ENCODE results near the gene CHRDL2.

The CHRDL2 gene

DNA sequence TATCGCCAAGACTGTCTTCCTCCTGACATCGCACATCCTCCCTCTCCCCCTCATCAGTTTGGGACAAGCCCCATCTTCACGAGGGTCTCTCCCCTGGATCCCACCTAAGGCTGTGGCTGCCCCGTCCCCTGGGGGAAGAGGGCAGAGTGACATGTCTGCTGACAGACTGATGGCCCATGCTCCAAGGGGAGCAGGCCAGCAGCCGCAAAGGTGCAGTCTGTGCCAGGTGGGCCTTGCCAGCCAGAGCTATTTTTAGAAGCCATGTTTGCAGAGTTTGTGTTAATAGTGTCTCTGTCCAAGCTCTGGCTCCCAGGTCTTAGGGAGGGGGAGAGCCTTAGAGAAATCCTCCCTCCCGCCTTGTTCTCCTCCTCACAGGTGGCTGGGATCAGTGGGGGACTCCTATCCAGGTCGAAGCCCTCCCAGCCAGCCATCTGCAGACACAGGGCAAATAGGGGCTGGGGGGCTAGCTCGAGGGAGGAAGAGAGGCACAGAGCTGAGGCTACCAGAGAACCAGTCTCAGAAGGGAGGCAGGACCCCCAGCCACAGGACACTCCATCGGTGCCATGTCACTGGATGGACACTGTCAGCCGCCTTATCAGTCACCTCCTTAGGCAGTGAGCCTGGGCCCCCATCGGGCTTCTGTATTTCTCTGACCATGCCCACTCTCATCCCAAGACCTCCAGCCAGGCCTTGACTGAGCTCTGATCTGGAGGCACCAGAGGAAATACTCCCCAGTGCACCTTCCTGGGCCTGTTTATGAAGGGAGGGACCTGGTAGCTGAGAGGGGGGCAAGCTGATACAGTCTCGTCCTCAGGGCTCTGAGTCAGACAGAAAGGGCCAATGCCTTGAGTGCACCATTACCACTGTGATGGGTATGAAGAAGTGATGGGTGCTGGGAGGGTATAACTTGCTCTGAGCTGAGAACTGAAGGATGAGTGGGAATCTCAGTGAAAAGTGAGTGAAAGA is 49.3 kb downstream of the CHRDL2 start:
- FAIRE-seq (no peak), DNase-seq (ENCODE audit: insufficient read length, low spot score) (no peak)

DNA sequence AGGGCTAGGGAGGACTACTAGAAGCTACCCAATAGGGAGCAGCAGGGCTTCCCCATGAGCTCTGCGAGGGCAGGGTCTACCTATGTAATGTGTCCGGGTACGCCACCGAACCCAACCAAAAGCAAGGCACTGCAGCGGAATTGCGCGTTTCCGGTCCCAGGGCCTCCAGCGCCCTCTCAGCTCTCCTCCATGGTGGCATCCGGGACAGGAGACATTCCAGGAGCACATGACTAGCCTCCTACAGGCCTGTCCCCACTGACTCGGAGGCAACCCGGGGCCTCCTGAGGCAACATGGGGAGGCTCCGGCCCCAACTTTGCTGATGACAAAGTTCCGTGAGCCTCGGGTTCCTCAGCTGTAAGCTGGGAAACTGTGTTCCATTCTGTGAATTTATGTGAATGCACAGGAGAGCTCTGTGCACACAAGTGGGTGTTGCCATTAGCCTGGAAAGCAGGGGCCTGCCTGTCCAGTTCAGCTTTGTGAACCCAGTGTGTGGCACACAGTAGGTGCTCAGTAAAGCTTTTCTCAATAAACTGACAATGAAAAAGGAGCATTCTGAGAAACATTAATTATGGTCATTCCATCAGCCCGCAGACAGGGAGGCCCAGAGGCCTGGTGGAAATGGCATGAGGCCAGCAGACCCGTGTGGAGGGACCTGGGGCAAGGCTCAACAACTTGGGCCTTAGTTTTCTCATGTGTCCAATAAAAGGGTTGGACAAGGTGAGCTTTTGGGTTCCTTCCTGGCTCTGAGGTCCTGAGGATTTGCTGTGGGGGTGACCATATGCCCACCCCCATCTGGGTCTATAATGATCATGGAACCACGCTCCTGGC is 50.3 kb downstream of the CHRDL2 start:
- FAIRE-seq, result no peak
- DNase-seq (ENCODE audit: insufficient read length, low spot score), result no peak
- TF ChIP-seq, protein P1, sequence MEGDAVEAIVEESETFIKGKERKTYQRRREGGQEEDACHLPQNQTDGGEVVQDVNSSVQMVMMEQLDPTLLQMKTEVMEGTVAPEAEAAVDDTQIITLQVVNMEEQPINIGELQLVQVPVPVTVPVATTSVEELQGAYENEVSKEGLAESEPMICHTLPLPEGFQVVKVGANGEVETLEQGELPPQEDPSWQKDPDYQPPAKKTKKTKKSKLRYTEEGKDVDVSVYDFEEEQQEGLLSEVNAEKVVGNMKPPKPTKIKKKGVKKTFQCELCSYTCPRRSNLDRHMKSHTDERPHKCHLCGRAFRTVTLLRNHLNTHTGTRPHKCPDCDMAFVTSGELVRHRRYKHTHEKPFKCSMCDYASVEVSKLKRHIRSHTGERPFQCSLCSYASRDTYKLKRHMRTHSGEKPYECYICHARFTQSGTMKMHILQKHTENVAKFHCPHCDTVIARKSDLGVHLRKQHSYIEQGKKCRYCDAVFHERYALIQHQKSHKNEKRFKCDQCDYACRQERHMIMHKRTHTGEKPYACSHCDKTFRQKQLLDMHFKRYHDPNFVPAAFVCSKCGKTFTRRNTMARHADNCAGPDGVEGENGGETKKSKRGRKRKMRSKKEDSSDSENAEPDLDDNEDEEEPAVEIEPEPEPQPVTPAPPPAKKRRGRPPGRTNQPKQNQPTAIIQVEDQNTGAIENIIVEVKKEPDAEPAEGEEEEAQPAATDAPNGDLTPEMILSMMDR (IDR thresholded peaks at IDR 0.05; ENCODE audit: insufficient read depth, missing control alignments), result no peak

More for the DNA sequence above, 49.3 kb downstream of the CHRDL2 start:
- TF ChIP-seq, protein P1 (IDR thresholded peaks at IDR 0.05; ENCODE audit: insufficient read depth, missing control alignments), result no peak

DNA sequence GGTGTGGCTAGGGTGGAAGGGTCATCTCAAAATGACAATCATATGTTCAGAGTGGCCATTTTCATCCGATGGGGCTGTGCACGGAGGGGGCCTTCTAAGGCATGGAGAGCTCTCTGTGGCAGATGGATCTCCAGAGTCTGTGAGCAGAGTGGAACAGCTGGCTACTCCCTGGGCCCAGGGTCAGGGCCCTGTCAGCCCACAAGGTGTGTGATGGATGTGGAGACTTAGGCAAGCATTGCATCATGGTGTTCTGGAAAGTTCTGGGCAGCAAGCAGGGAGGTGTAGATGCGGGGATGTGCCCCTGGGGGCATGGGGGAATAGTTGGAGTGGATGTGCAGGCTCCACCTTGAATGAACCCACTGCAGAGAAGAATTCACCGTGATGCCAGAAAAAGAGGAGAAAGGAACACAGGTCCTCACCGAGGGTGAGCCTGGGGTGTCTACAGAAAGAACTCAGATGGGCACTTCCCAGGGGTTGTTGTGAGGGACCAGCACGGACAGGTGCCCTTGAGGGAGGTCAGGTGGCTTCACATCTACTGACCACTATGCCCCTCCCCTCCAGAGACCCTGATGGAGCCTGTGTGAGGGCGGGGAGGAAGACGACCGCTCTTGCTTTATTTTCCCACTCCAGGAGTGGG is 51.1 kb downstream of the CHRDL2 start:
- TF ChIP-seq, protein P1 (IDR thresholded peaks at IDR 0.05; ENCODE audit: insufficient read depth, missing control alignments), result no peak

DNA sequence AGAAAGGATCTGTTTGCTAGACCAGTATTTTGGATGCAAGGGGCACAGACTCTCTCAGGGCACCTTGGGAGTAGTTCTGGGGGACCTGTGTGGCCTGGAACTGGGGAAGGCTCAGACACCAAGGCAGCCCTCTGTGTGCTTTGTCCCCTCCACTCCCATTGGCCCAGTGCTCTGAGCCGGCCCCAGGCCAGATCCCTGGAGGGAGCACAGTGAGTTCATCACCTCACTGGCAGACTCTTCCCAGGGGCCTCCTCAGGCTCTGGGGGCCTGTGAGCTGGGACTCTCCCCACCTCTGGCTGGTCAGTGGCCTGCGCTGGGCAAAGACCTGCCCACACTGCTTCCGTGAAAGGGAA is 51.7 kb downstream of the CHRDL2 start:
- TF ChIP-seq, protein P1 (IDR thresholded peaks at IDR 0.05; ENCODE audit: insufficient read depth, missing control alignments), result no peak
- no peak for FAIRE-seq
- DNase-seq (ENCODE audit: insufficient read length, low spot score), result no peak

More for the DNA sequence above, 51.1 kb downstream of the CHRDL2 start:
- no peak for DNase-seq (ENCODE audit: insufficient read length, low spot score)
- FAIRE-seq, result no peak

DNA sequence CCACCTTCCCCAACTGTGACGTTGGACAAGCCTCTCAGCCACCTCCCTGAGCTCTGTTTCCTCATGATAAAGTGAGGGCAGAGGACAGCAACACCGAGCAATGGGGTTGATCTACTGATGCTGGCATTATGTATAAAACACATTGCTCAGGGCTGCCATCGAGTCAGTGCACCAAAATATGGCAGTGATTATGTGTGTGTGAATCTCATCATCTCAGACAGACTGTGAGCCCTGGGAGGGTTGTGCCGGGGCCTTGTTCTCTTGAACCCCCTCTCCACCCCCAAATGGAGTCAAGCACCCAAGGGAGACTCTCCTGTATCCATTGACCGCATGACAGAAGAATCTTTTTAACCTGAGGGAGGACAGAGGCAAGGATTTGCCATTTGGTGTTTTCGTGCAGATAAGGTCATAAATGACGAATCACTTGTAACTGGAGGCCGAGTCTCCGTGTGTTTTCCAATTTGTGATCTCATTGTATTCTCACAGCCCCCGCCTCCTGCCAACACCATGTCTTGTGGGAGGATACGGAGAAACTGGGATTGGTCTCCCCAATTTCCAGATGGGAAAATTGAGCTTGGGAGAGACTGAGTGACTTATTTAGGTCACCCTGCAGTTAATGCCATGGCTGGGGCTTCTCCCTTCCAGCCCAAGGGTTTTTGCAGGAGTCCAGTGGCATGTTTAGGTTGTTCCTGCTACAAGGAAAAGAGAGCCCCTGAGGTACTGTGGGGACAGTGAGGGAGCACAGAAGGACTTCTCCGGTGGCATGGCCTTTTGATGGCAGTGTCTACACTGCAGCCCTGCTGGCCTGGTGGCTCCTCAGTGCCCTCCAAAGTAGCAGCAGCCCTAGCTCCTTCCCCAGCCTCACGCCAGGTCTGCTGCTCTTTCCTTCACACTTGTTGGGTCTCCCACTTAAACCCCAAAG is 52.4 kb downstream of the CHRDL2 start:
- FAIRE-seq (no peak), DNase-seq (ENCODE audit: insufficient read length, low spot score) (no peak)
- TF ChIP-seq, protein P1 (IDR thresholded peaks at IDR 0.05; ENCODE audit: insufficient read depth, missing control alignments), result no peak

DNA sequence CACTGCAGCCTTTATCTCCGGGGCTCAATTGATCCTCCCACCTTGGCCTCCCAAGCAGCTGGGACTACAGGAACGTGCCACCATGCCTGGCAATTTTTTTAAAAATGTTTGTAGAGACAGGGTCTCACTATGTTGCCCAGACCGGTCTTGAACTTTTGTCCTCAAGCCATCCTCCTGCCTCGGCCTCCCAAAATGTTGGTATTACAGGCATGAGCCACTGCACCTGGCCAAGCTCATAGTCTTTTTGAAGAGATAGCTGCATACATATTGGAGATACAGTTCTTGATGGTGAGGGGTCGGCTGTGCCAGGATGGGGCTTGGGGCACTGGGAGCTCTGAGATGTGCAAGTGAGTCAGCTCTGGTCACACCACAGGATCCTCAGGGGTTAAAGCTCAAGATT is 53.2 kb downstream of the CHRDL2 start:
- DNase-seq (ENCODE audit: insufficient read length, low spot score) (no peak), FAIRE-seq (no peak)
- TF ChIP-seq, protein P1 (IDR thresholded peaks at IDR 0.05; ENCODE audit: insufficient read depth, missing control alignments), result no peak
